Measurements from ENCODE around the gene ERICH3.

Gene ERICH3

DNA sequence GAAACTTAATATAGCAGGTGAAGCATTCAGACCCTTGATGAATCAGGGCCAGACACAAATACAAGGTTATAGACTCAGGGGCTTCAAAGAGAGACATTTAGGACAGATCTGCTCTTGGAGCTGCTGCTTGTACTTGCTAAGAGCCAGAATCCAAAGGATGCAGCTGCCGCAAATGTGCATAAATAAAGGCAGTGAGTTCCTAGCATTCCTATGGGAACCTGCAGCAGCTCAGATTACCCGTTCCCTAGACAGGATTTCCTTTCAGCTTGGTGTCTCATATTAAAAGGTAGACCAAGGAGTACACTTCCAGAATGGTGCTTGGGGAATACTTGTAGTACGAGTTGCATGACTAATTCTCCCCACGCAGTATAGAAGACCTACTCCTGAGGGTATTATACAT, 151.4 kb downstream of the ERICH3 start:
- H3K27ac ChIP-seq (replicated peaks): no peak overlapping the region
- DNase-seq (ENCODE audit: low read depth in 1 of 2, low spot score in 1 of 2): no peak
- no peaks in the 10 kb centered on the region for H3K27me3 ChIP-seq (ENCODE audit: insufficient read depth, poor library complexity, severe bottlenecking)
- H3K4me3 ChIP-seq (replicated peaks; ENCODE audit: insufficient read depth, low read length): no peak overlapping the region
- TF ChIP-seq GABPA (IDR thresholded peaks at IDR 0.05; ENCODE audit: low read depth): no peak
- TF ChIP-seq REST (IDR thresholded peaks at IDR 0.05; ENCODE audit: insufficient replicate concordance, low read depth): no peak
- TF ChIP-seq, protein P1, sequence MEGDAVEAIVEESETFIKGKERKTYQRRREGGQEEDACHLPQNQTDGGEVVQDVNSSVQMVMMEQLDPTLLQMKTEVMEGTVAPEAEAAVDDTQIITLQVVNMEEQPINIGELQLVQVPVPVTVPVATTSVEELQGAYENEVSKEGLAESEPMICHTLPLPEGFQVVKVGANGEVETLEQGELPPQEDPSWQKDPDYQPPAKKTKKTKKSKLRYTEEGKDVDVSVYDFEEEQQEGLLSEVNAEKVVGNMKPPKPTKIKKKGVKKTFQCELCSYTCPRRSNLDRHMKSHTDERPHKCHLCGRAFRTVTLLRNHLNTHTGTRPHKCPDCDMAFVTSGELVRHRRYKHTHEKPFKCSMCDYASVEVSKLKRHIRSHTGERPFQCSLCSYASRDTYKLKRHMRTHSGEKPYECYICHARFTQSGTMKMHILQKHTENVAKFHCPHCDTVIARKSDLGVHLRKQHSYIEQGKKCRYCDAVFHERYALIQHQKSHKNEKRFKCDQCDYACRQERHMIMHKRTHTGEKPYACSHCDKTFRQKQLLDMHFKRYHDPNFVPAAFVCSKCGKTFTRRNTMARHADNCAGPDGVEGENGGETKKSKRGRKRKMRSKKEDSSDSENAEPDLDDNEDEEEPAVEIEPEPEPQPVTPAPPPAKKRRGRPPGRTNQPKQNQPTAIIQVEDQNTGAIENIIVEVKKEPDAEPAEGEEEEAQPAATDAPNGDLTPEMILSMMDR (IDR thresholded peaks at IDR 0.05; ENCODE audit: insufficient read depth, low read length): no peak
